Activated T-cell treated with anti-CD3 and anti-CD28 coated beads, Interleukin-2, amount 50 U/mL, for 48 hours (primary cell): ENCODE data around the gene NAT10.
"Not testable (repeated sequence)": the region's sequence is repeated elsewhere in the genome, so short reads cannot be mapped to it uniquely, and the experiment has no call there.

Experiments used
- DNase-seq, 2 experiments: peaks; one replicate each; pipeline ENCODE4 v3.0.0-alpha.2; 2020

The NAT10 gene

DNA sequence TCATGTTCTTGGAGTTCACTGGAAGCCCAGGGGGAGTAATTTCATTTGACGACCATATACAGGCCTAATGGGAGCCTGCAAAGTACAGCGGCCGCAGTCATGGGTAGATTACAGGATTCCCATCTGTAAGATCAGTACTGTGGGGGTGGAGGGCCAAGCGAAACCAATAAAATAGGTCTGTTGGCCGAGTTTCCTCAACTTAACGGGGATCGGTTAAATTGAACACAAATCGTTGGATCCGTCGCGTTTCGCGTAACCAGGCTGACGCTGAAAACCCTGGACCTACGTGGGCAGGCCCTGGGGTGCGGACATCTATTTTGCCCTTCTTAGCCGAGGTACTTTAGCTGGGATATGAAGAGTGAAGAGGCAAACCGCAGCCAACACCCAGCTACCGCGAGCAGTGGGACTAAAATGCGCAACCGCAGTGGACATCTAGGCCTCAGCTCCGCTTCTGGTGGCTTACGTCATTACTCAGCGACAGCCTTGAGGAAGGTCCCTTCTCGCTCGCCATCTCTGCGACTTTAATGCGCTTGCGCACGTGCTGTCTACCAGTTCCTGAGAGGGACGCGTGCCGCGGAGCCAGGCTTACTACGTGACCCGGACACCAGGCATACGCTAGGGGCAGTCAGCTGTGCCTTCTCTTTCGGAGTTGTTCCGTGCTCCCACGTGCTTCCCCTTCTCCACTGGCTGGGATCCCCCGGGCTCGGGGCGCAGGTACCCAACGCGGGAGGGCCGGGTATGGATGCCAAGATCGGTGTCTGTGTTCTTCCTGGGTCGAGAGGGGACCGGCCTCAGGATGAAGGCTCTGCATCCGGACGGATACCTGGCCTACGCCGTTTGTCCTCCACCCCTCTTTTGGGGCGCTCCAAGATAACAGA, at the start of gene NAT10:
NAT10 (plus strand) TSS at position 551 of the 878 bp plus-strand sequence. CDS start 2,597 bp downstream, outside the sequence.
- DNase-seq: peak; percentile 95 to 97

- DNase-seq: no peak
Measured at GRCh38 chr11:34056672-34057071, 48.8 kb upstream of the NAT10 start.

DNA sequence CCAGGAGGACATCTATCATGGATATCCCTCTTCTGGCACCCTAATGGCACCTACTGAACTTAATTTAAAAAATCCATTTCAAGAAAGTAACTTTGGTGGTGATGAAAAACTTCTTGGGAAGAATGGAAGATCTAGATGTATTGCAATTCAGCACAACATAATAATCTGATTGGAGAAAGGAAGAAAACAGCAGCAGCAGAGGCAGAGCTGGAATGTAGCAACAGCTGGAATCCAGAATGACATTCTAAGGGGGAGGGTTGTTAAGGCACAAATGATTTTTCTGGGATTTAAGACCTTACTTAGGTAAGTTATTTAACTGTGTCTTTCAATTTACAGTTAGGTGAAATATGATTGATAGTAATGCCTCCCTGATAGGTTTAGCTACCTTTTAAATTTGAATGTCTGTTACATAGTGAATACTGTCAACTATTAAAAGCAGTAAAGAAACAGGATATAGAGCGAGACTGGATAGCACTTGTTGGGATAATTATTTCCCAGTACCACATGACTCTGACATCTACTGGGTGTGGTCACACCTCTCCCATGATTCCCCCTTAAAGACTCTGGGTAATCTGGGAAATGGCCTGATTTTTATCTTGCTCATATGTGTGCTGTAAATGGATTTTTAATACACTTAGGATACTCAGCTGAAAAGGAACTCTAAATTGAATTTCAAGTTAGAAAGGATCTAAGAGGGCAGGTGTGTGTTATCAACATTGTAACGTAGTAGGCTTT, 42.2 kb upstream of the NAT10 start:
- no peak for DNase-seq

DNA sequence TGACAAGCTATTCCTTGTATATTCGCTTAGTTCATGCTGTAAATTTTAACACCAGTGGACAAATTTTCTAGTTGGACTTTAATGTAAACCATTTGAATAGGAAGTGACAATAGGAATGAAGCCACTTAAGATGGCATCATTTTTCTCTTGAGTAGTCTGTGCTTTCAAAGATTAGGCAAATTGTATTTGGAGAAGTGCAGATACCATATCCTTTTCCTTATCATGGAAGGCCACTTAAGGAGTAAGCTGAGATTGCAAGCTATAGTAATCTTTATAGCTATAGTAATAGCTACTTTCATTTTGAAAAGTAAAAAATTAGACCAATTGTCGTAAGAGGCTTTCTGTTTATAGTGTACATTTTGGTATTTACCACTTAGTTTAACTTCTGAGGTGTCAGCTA, 41.1 kb upstream of the NAT10 start:
- no peak for DNase-seq

GRCh38 chr11:34065505-34066203, 39.8 kb upstream of the NAT10 start:
- peak in 1 of 2 experiments; percentile 50 for DNase-seq

DNA sequence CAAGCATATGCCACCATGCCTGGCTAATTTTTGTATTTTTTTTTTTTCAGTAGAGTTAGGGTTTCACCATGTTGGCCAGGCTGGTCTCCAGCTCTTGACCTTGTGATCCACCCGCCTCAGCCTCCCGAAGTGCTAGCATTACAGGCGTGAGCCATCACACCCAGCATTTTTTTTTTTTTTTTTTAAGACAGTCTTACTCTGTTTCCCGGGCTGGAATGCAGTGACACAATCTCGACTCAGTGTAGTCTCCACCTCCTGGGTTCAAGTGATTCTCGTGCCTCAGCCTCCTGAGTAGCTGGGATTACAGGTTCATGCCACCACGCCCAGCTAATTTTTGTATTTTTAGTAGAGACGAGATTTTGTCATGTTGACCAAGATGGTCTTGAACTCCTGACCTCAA, 38.7 kb upstream of the NAT10 start:
- not testable (repeated sequence) for DNase-seq

DNA sequence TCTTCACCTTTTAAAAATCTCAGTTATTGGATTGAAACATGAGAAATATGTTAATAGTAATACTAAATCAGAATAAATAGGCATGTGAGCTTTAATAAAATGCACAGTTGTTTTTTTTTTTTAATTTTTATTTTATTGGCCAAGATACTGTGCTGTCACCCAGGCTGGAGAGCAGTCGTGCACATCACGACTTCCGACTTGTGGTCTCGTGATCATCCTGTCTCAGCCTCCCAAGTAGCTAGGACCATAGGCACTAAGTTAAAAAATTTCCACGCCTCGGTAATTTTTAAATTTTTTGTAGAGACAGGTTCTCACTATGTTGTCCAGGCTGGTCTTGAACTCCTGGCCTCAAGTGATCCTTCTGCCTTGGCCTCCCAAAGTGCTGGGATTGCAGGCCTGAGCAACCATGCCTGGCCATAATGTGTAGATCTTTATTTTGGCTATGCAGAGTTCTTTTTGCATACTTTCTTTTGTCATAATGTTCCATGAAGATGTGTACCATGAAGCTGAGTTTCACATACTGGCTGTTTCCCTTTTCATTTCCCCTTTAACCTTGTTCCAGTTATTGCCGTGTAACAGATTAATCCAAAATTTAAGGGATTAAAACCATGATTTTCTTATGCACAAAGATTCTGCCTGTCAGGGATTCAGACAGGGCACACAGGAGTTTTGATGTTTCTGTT, 37.9 kb upstream of the NAT10 start:
- no peak for DNase-seq

GRCh38 chr11:34068111-34068510, 37.3 kb upstream of the NAT10 start:
- DNase-seq: no peak

DNA sequence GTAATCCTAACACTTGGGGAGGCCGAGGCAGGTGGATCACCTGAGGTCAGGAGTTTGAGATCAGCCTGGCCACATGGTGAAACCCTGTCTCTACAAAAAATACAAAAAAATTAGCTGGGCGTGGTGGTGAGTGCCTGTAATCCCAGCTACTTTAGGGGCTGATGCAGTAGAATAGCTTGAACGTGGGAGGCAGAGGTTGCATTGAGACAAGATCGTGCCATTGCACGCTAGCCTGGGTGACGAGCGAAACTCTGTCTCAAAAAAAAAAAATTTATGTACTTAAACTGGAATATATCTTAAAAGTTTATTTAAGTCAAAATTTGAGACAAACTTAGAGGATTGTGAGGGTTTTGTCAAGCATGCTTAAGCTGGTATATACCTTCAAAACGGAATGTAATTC, 34.1 kb upstream of the NAT10 start:
- not testable (repeated sequence) for DNase-seq

DNA sequence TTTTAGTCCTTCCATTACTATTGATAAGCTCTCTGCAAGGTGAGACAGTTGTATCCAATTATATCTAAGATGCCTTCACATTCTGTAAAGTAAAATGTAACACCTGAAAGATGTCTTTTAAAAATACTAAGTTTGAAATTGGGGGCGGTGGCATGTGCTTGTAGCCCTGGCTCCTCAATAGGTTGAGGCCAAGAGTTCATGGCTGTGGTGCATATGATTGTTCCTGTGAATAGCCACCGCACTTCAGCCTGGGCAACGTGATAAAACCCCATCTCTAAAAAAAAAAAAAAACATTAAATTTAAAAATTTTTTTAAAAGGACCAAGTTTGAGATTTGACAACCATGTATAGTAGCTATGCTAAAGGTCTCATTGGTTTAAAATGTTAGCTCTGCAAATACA, 33.4 kb upstream of the NAT10 start:
- DNase-seq: no peak

- no peak for DNase-seq
Measured at GRCh38 chr11:34072832-34073231, 32.6 kb upstream of the NAT10 start.

- DNase-seq: no peak
Measured at GRCh38 chr11:34074391-34074790, 31.0 kb upstream of the NAT10 start.

- no peak for DNase-seq
Measured at GRCh38 chr11:34075178-34075820, 30.1 kb upstream of the NAT10 start.

DNA sequence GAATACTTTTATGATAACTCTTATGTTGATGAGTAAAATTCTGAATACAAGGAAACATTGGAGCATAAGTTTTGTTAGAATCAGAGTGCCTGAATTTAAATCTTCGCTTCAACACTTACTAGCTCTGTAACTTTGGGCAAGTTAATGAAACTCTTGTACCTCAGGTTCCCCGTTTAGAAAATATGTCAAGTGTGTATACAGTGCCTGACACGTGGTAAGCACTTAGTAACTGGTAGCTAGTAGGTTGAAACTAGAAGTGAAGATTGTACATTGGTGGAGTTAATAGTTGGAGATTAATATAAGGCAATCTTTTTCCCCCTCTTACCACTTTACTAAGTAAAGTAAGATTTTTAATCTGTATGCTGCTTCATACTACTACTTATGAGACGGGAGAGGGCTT, 24.8 kb upstream of the NAT10 start:
- no peak for DNase-seq

GRCh38 chr11:34084637-34085036, 20.8 kb upstream of the NAT10 start:
- no peak for DNase-seq

- DNase-seq: no peak
Measured at GRCh38 chr11:34086554-34087283, 18.7 kb upstream of the NAT10 start.

DNA sequence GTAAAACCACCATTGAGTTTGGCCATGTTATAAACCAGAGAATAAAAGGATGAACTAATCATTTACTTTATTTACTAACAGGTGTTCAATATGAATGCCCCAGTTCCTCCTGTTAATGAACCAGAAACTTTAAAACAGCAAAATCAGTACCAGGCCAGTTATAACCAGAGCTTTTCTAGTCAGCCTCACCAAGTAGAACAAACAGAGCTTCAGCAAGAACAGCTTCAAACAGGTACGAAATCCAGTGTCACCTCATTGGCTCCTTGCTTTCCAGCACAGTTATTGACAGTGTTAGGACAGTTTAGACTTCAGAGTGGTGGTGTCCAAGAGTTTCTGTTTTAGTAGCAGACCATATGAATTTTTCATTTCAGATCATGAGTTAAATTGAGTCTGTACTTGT, 13.6 kb upstream of the NAT10 start:
- DNase-seq: no peak

DNA sequence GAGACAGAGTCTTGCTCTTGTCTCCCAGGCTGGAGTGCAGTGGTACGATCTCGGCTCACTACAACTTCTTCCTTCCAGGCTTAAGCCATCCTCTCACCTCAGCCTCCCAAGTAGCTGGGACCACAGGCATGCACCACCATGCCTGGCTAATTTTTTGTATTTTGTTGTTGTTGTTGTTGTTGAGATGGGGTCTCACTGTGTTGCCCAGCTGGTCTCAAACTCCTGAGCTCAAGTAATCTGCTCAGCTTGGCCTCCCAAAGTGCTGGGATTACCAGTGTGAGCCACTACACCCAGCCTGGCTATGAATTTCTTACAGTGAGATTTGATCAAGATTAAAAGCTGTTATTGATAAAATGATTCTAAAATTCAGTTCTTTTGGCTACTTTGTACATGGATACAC, 10.5 kb upstream of the NAT10 start:
- DNase-seq: not testable (repeated sequence)

- DNase-seq: no peak
Measured at GRCh38 chr11:34098813-34099212, 6.6 kb upstream of the NAT10 start.

DNA sequence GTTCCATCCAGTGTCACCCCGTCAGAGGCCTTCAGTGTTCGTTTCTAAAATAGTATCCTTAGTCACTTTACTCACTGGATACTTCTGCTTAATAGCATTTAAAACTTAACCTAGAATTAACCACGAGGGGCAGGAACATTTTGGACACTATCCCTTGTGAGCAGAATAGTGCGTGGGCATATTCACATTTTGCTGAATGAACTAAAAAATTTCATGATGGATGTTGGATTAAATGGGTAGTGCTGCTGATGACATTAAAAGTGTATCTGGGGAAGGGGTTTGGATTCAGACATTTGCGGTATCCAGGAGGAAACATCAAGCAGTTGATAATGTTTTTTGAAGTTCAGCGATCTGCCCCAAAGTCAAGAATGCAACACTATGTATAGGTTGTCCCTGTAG, 750 bp upstream of the NAT10 start:
- no peak for DNase-seq

DNA sequence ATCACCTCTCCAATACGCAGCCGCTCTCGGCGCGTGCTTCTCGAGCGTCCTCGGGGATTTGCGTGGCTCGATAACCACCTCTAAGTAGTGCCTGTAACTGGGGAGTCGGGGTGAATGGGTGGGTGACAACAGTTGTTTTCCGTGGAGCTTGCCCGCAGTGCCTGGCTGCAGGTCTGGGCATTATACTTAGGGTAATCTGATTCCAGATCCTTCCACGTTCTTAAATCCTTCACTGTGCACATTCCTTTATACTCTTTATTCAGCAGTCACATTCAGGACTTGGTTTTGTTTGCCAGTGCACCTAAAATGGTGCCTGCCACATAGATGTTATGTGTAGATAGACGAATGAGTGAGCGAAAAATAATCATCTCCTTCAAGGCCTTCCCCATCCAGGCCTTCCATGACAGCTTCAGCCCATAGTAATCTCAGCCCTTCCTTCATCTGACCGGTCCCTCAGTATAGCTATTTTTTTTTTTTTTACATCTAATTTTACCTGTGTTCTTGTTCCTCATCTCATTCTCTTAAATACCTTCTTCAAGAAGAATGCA, 602 bp downstream of the NAT10 start:
- DNase-seq: no peak
